Activated CD8-positive, alpha-beta T cell treated with anti-CD3 and anti-CD28 coated beads for 36 hours (primary cell): ENCODE data around the gene INSIG1. TPM values are rescaled to one million over a fixed set of nuclear protein-coding genes. Genes with fewer than 3 reads are reported as not detected.

ENCODE experiments used
- ATAC-seq: fragments of 200-7000 bp; cut with Tn5 transposase; one replicate; pipeline ENCODE4 v1.10.0; 2021; ENCODE audit warnings: mild to moderate bottlenecking, moderate library complexity
- CTCF ChIA-PET: fragments of 350-600 bp; sonication (Branson Sonifier 250); formaldehyde crosslinking; loops from one replicate; lab custom pipeline; 2021; ENCODE audit warnings: antibody characterized with exemption; lab: Charles Lee
- POLR2A ChIA-PET: fragments of 350-600 bp; sonication (Branson Sonifier 250); formaldehyde crosslinking; loops from one replicate; lab custom pipeline; 2021; ENCODE audit warnings: antibody characterized with exemption; lab: Charles Lee
- DNase-seq: peaks from one replicate; pipeline ENCODE4 v3.0.0-alpha.2; 2020
- H3K27ac Mint-ChIP-seq: one replicate; pipeline ENCODE4 v1.8.0; 2021; ENCODE audit warnings: mild to moderate bottlenecking, mixed read lengths
- H3K27me3 Mint-ChIP-seq: one replicate; pipeline ENCODE4 v1.8.0; 2021; ENCODE audit warnings: mixed read lengths
- H3K36me3 Mint-ChIP-seq: one replicate; pipeline ENCODE4 v1.8.0; 2021; ENCODE audit warnings: low read depth, mixed read lengths
- H3K4me1 Mint-ChIP-seq: one replicate; pipeline ENCODE4 v1.8.0; 2021; ENCODE audit warnings: low read depth, mixed read lengths
- H3K4me3 Mint-ChIP-seq: one replicate; pipeline ENCODE4 v1.8.0; 2021; ENCODE audit warnings: mild to moderate bottlenecking, moderate library complexity, mixed read lengths
- H3K9me3 Mint-ChIP-seq: one replicate; pipeline ENCODE4 v1.8.0; 2021; ENCODE audit warnings: mixed read lengths
- intact Hi-C: fragments of 100-400 bp; cut with micrococcal nuclease; formaldehyde crosslinking; loops from one replicate; pipeline ENCODE4 v1.10.0; 2022
- total RNA-seq, 2 experiments: library from RNA; stranded (reverse); gene quantifications; one replicate each; pipeline ENCODE4 v1.2.3, GENCODE V29; 2021
- TF ChIP-seq, protein P1 (sequence below): fragments of 200-600 bp; IDR thresholded peaks from one replicate; pipeline ENCODE4 v1.8.0; 2022; ENCODE audit warnings: antibody characterized with exemption, mild to moderate bottlenecking

The INSIG1 gene
- total RNA-seq, 2 experiments from 2014 or later = 92.2 to 98.0 TPM

DNA sequence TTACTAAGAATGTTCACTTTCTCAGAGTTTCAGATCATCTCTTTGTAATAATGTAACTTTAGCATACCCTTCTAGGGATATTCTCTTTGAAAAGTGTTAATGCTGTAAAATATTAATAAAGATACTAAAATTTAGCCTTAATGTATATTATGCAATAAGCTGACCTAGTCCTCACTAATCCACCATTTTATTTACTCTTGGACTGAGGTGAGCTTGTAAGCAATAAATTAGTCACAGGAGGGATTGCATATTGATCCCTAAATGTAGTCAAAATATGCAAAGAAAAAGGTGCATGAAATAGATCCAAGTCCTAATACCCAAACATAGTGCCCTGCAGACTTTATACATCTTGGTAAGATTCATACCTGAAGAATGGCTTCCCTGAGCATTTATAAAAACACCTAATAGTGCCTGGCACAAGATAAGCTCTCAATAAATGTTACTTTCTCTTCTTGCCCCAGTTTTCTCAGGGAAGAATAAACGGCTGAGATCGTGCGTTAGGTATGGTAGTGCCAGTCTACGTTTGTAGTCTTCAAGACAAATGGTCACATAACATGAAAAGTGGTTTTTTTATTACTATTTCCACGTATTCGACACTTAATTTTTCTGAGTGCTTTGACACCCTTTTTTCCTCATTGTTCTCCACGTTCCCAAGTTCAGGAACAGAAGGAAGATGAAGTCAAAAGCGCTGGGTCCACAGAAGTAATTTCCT lies 14.3 kb downstream of the INSIG1 start:
- intact Hi-C loops = no loop called here
- no peak overlapping the region for H3K27ac Mint-ChIP-seq
- peaks cover 5% of the 10 kb centered on the region for H3K4me1 Mint-ChIP-seq
- peaks cover 29% of the 10 kb centered on the region for H3K36me3 Mint-ChIP-seq
- ATAC-seq = no peak
- no peak for DNase-seq
- TF ChIP-seq, protein P1, sequence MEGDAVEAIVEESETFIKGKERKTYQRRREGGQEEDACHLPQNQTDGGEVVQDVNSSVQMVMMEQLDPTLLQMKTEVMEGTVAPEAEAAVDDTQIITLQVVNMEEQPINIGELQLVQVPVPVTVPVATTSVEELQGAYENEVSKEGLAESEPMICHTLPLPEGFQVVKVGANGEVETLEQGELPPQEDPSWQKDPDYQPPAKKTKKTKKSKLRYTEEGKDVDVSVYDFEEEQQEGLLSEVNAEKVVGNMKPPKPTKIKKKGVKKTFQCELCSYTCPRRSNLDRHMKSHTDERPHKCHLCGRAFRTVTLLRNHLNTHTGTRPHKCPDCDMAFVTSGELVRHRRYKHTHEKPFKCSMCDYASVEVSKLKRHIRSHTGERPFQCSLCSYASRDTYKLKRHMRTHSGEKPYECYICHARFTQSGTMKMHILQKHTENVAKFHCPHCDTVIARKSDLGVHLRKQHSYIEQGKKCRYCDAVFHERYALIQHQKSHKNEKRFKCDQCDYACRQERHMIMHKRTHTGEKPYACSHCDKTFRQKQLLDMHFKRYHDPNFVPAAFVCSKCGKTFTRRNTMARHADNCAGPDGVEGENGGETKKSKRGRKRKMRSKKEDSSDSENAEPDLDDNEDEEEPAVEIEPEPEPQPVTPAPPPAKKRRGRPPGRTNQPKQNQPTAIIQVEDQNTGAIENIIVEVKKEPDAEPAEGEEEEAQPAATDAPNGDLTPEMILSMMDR = no peak
- CTCF ChIA-PET = no interaction called here
- H3K9me3 Mint-ChIP-seq = no peaks in the 10 kb centered on the region
- POLR2A ChIA-PET = interaction anchor here (0.7 kb wide), 1 partner anchor 344 kb away, joined by 3 read pairs; no protein-coding TSS in a partner anchor
- H3K27me3 Mint-ChIP-seq = no peaks in the 10 kb centered on the region
- no peak overlapping the region for H3K4me3 Mint-ChIP-seq

- H3K4me3 Mint-ChIP-seq = no peak overlapping the region
- H3K27me3 Mint-ChIP-seq = no peaks in the 10 kb centered on the region
- DNase-seq = no peak
- TF ChIP-seq, protein P1 = no peak
- H3K4me1 Mint-ChIP-seq = no peaks in the 10 kb centered on the region
- peak overlapping the region; percentile 5 for H3K27ac Mint-ChIP-seq
- no peaks in the 10 kb centered on the region for H3K9me3 Mint-ChIP-seq
- ChIA-PET POLR2A (interaction anchor here (0.7 kb wide), 1 partner anchor 345 kb away, joined by 3 read pairs; no protein-coding TSS in a partner anchor), CTCF (no interaction called here)
- intact Hi-C loops = no loop called here
- H3K36me3 Mint-ChIP-seq = peaks cover 24% of the 10 kb centered on the region
- no peak for ATAC-seq
Observed at GRCh38 chr7:155312633-155313032, 15.0 kb downstream of the INSIG1 start.

DNA sequence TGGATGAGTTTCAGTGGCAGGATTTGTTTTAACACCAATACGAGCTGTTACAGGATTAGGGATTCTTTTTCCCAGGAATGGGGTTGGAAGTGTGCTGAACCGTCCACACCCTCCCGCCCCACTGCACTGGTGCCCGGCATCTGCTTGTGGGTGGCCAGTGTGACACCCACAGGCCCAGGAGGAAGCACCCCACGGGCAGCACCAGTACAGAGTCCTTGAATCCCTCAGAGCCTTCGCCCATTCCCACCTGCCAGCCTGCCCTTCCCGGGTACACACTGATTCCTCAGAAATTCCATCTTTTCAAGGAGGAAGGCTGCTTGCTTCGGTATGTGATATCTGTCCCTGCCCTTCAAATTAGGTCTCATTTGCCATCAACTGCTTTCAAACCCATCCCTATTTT lies 15.4 kb downstream of the INSIG1 start:
- no peak for ATAC-seq
- no peak for DNase-seq
- Mint-ChIP-seq H3K27ac (peak overlapping the region; percentile 5), H3K4me1 (no peaks in the 10 kb centered on the region), H3K4me3 (no peak overlapping the region), H3K9me3 (no peaks in the 10 kb centered on the region), H3K36me3 (peaks cover 20% of the 10 kb centered on the region), H3K27me3 (no peaks in the 10 kb centered on the region)
- POLR2A ChIA-PET = no interaction called here
- TF ChIP-seq, protein P1 = no peak
- CTCF ChIA-PET = no interaction called here
- intact Hi-C loops = no loop called here

- CTCF ChIA-PET = no interaction called here
Observed at GRCh38 chr7:155315977-155316376, 18.3 kb downstream of the INSIG1 start.

More at GRCh38 chr7:155315977-155316376, 18.3 kb downstream of the INSIG1 start:
- POLR2A ChIA-PET = no interaction called here
- DNase-seq (no peak), ATAC-seq (no peak)
- Mint-ChIP-seq H3K9me3 (no peaks in the 10 kb centered on the region), H3K27me3 (no peaks in the 10 kb centered on the region), H3K27ac (no peak overlapping the region), H3K36me3 (no peaks in the 10 kb centered on the region), H3K4me1 (no peaks in the 10 kb centered on the region), H3K4me3 (no peak overlapping the region)
- intact Hi-C loops = no loop called here
- TF ChIP-seq, protein P1 = no peak
